ENCODE data around the gene HASPIN. TPM values are rescaled to one million over a fixed set of nuclear protein-coding genes. Genes with fewer than 3 reads are reported as not detected.

Gene HASPIN
- polyA plus RNA-seq, 1 donor (not counting 4 experiments of a cell fraction or from before 2014, with no cell fraction given) = 3.5 TPM

GRCh38 chr17:3771140-3771539 lies 47.4 kb downstream of the HASPIN start:
- Histone ChIP-seq H3K9me1 (ENCODE audit: control insufficient read depth, extremely low read depth, insufficient read depth, low read length) (no peaks in the 10 kb centered on the region), H3K79me2 (ENCODE audit: control insufficient read depth, insufficient read depth, low read length) (no peaks in the 10 kb centered on the region), H3K27ac (ENCODE audit: control insufficient read depth, insufficient read depth, low read length) (no peak overlapping the region), H4K20me1 (ENCODE audit: control insufficient read depth, extremely low read depth, insufficient read depth, low read length) (no peaks in the 10 kb centered on the region), H3K27me3 (ENCODE audit: control insufficient read depth, extremely low read depth, insufficient read depth, low read length) (no peaks in the 10 kb centered on the region), H3K4me1 (ENCODE audit: control insufficient read depth, extremely low read depth, insufficient read depth, low read length) (no peaks in the 10 kb centered on the region), H3K9me3 (ENCODE audit: control insufficient read depth, low read depth, low read length) (no peaks in the 10 kb centered on the region), H3K4me2 (ENCODE audit: control insufficient read depth, extremely low read depth, insufficient read depth, low read depth, low read length) (no peak overlapping the region), H3K4me3 (ENCODE audit: control insufficient read depth in 2 of 3, extremely low read depth in 1 of 3, insufficient read depth in 2 of 3, low read depth in 1 of 3, low read length in 3 of 3) (no peak overlapping the region), H3K9ac (ENCODE audit: control insufficient read depth, extremely low read depth, insufficient read depth, low read length) (no peak overlapping the region), H3K36me3 (ENCODE audit: control insufficient read depth in 2 of 2, extremely low read depth in 1 of 2, insufficient read depth in 2 of 2, low read length in 2 of 2) (no peaks in the 10 kb centered on the region), H2AFZ (ENCODE audit: control insufficient read depth, low read length) (no peak overlapping the region)
- no peak for FAIRE-seq
- no peak for TF ChIP-seq EZH2 (IDR thresholded peaks at IDR 0.05; ENCODE audit: low read length)
- TF ChIP-seq CTCF (optimal IDR thresholded peaks at IDR 0.05 in 1 of 3, IDR thresholded peaks at IDR 0.05 in 1 of 3, conservative IDR thresholded peaks at IDR 0.05 in 1 of 3; ENCODE audit: extremely low read depth in 1 of 3, insufficient read depth in 2 of 3, low read length in 3 of 3) = no peak
- dilution Hi-C loops (cut with MboI; ENCODE audit: extremely low pct_ligation_motif_present, low sequenced_read_pairs) = no loop called here
- DNase-seq (ENCODE audit: low read depth, low spot score) = no peak

- Histone ChIP-seq H3K36me3 (ENCODE audit: control insufficient read depth in 2 of 2, extremely low read depth in 1 of 2, insufficient read depth in 2 of 2, low read length in 2 of 2) (no peaks in the 10 kb centered on the region), H2AFZ (ENCODE audit: control insufficient read depth, low read length) (no peak overlapping the region), H3K4me1 (ENCODE audit: control insufficient read depth, extremely low read depth, insufficient read depth, low read length) (no peaks in the 10 kb centered on the region), H3K9me3 (ENCODE audit: control insufficient read depth, low read depth, low read length) (no peaks in the 10 kb centered on the region), H3K4me3 (ENCODE audit: control insufficient read depth in 2 of 3, extremely low read depth in 1 of 3, insufficient read depth in 2 of 3, low read depth in 1 of 3, low read length in 3 of 3) (no peak overlapping the region), H3K27ac (ENCODE audit: control insufficient read depth, insufficient read depth, low read length) (no peak overlapping the region), H3K27me3 (ENCODE audit: control insufficient read depth, extremely low read depth, insufficient read depth, low read length) (no peaks in the 10 kb centered on the region), H3K9ac (ENCODE audit: control insufficient read depth, extremely low read depth, insufficient read depth, low read length) (no peak overlapping the region), H3K4me2 (ENCODE audit: control insufficient read depth, extremely low read depth, insufficient read depth, low read depth, low read length) (no peak overlapping the region), H3K9me1 (ENCODE audit: control insufficient read depth, extremely low read depth, insufficient read depth, low read length) (no peaks in the 10 kb centered on the region), H4K20me1 (ENCODE audit: control insufficient read depth, extremely low read depth, insufficient read depth, low read length) (no peaks in the 10 kb centered on the region), H3K79me2 (ENCODE audit: control insufficient read depth, insufficient read depth, low read length) (no peaks in the 10 kb centered on the region)
- dilution Hi-C loops (cut with MboI; ENCODE audit: extremely low pct_ligation_motif_present, low sequenced_read_pairs) = no loop called here
- no peak for DNase-seq (ENCODE audit: low read depth, low spot score)
- FAIRE-seq = no peak
- no peak for TF ChIP-seq EZH2 (IDR thresholded peaks at IDR 0.05; ENCODE audit: low read length)
- no peak for TF ChIP-seq CTCF (optimal IDR thresholded peaks at IDR 0.05 in 1 of 3, IDR thresholded peaks at IDR 0.05 in 1 of 3, conservative IDR thresholded peaks at IDR 0.05 in 1 of 3; ENCODE audit: extremely low read depth in 1 of 3, insufficient read depth in 2 of 3, low read length in 3 of 3)
Observed at GRCh38 chr17:3772764-3773163, 49.1 kb downstream of the HASPIN start.
